ENCODE results near the gene CORO2B.

CORO2B gene

GRCh38 chr15:68706256-68706655 is 127.5 kb downstream of the CORO2B start:
- TF ChIP-seq, protein P1, sequence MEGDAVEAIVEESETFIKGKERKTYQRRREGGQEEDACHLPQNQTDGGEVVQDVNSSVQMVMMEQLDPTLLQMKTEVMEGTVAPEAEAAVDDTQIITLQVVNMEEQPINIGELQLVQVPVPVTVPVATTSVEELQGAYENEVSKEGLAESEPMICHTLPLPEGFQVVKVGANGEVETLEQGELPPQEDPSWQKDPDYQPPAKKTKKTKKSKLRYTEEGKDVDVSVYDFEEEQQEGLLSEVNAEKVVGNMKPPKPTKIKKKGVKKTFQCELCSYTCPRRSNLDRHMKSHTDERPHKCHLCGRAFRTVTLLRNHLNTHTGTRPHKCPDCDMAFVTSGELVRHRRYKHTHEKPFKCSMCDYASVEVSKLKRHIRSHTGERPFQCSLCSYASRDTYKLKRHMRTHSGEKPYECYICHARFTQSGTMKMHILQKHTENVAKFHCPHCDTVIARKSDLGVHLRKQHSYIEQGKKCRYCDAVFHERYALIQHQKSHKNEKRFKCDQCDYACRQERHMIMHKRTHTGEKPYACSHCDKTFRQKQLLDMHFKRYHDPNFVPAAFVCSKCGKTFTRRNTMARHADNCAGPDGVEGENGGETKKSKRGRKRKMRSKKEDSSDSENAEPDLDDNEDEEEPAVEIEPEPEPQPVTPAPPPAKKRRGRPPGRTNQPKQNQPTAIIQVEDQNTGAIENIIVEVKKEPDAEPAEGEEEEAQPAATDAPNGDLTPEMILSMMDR (IDR thresholded peaks at IDR 0.05; ENCODE audit: low read depth, low read length, missing control alignments), result no peak
- in situ Hi-C loops (cut with HindIII; ENCODE audit: low sequenced_read_pairs), result no loop called here
- no peak for DNase-seq (ENCODE audit: low read depth)
- H3K4me3 ChIP-seq (ENCODE audit: low read depth, low read length), result no peak overlapping the region

GRCh38 chr15:68706931-68707330 is 128.1 kb downstream of the CORO2B start:
- in situ Hi-C loops (cut with HindIII; ENCODE audit: low sequenced_read_pairs), result no loop called here

GRCh38 chr15:68707386-68707785 is 128.6 kb downstream of the CORO2B start:
- TF ChIP-seq, protein P1 (IDR thresholded peaks at IDR 0.05; ENCODE audit: low read depth, low read length, missing control alignments), result no peak
- no peak for DNase-seq (ENCODE audit: low read depth)
- H3K4me3 ChIP-seq (ENCODE audit: low read depth, low read length), result no peak overlapping the region
- in situ Hi-C loops (cut with HindIII; ENCODE audit: low sequenced_read_pairs), result no loop called here

More at GRCh38 chr15:68706931-68707330, 128.1 kb downstream of the CORO2B start:
- TF ChIP-seq, protein P1 (IDR thresholded peaks at IDR 0.05; ENCODE audit: low read depth, low read length, missing control alignments), result no peak
- no peak for DNase-seq (ENCODE audit: low read depth)
- no peak overlapping the region for H3K4me3 ChIP-seq (ENCODE audit: low read depth, low read length)

DNA sequence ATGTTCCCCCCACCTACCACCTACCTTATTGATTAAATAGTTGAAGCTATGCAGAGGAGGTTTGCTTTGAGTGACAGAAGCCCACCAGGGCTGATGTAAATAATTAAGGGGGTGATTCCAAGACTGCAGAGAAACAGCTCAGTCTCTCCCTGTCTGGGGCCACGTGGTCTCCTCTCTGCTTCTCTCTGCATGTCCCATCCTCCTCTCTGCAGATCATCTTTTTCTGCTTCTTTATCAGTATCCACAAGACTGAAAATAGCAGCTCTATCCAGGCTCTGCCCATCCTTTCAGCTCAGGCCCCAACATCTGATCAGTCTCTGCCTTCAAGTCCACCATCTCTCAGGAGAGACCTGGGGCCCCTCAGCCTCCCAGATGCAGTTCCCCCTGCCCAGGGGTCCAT is 131.1 kb downstream of the CORO2B start:
- in situ Hi-C loops (cut with HindIII; ENCODE audit: low sequenced_read_pairs), result no loop called here
- no peak overlapping the region for H3K4me3 ChIP-seq (ENCODE audit: low read depth, low read length)
- no peak for DNase-seq (ENCODE audit: low read depth)
- TF ChIP-seq, protein P1 (IDR thresholded peaks at IDR 0.05; ENCODE audit: low read depth, low read length, missing control alignments), result no peak

GRCh38 chr15:68710536-68710935 is 131.7 kb downstream of the CORO2B start:
- TF ChIP-seq, protein P1 (IDR thresholded peaks at IDR 0.05; ENCODE audit: low read depth, low read length, missing control alignments), result no peak
- no peak for DNase-seq (ENCODE audit: low read depth)
- in situ Hi-C loops (cut with HindIII; ENCODE audit: low sequenced_read_pairs), result no loop called here
- H3K4me3 ChIP-seq (ENCODE audit: low read depth, low read length), result no peak overlapping the region

DNA sequence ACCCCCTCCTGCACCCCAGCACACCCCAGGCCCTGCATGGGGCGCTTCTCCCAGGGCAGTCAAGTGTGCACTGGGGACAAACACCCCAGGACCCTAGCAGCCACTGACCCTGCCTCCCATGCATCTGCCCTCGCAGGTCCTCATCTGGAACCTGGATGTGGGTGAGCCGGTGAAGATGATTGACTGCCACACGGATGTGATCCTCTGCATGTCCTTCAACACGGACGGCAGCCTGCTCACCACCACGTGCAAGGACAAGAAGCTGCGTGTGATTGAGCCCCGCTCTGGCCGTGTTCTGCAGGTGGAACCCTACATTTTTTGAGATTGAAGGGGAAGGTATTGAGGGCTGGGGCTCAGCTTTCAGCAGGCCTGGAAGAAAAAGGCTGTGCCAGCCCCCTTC is 132.6 kb downstream of the CORO2B start:
- no peak for DNase-seq (ENCODE audit: low read depth)
- H3K4me3 ChIP-seq (ENCODE audit: low read depth, low read length), result no peak overlapping the region
- TF ChIP-seq, protein P1 (IDR thresholded peaks at IDR 0.05; ENCODE audit: low read depth, low read length, missing control alignments), result no peak
- in situ Hi-C loops (cut with HindIII; ENCODE audit: low sequenced_read_pairs), result no loop called here

GRCh38 chr15:68712886-68713285 is 134.1 kb downstream of the CORO2B start:
- in situ Hi-C loops (cut with HindIII; ENCODE audit: low sequenced_read_pairs), result no loop called here
- no peak overlapping the region for H3K4me3 ChIP-seq (ENCODE audit: low read depth, low read length)
- TF ChIP-seq, protein P1 (IDR thresholded peaks at IDR 0.05; ENCODE audit: low read depth, low read length, missing control alignments), result no peak

More at GRCh38 chr15:68712886-68713285, 134.1 kb downstream of the CORO2B start:
- DNase-seq (ENCODE audit: low read depth), result no peak

Measured in astrocyte of the cerebellum (primary cell).